Small intestine (tissue), 7 donors: ENCODE measurements around the gene NUDT14. TPM values are rescaled to one million over a fixed set of nuclear protein-coding genes. Genes with fewer than 3 reads are reported as not detected.

Experiments used
- DNase-seq, 2 donors: peaks; one replicate each; pipeline versions ENCODE4 v3.0.0 to v3.0.0-alpha.2; 2013
- FAIRE-seq: peaks from 2 replicates; lab custom pipeline; 2012; peaks lifted over from hg19 to GRCh38; lab: Jason Lieb, UNC
- H3K27ac ChIP-seq, 3 donors: one replicate each; pipeline ENCODE4 v1.5.1; 2013; ENCODE audit warnings: low read length in 2 of 3, mild to moderate bottlenecking in 2 of 3, control low read depth in 1 of 3, inconsistent platforms in 1 of 3, low read depth in 1 of 3, moderate library complexity in 1 of 3
- H3K27me3 ChIP-seq, 3 donors: one replicate each; pipeline ENCODE4 v1.6.1; 2013; ENCODE audit warnings: low read length in 3 of 3, inconsistent platforms in 1 of 3; ENCODE audit not compliant: control insufficient read depth in 3 of 3, insufficient read depth in 3 of 3
- H3K36me3 ChIP-seq, 3 donors: one replicate each; pipeline ENCODE4 v1.6.1; 2013; ENCODE audit warnings: low read length in 3 of 3, inconsistent platforms in 1 of 3, low read depth in 1 of 3, mild to moderate bottlenecking in 1 of 3, moderate library complexity in 1 of 3; ENCODE audit not compliant: control insufficient read depth in 3 of 3, insufficient read depth in 2 of 3
- H3K4me1 ChIP-seq, 3 donors: one replicate each; pipeline ENCODE4 v1.6.1; 2013; ENCODE audit warnings: low read length in 2 of 3, inconsistent platforms in 1 of 3, low read depth in 1 of 3, mild to moderate bottlenecking in 1 of 3, moderate library complexity in 1 of 3; ENCODE audit not compliant: control insufficient read depth in 3 of 3, insufficient read depth in 2 of 3
- H3K4me3 ChIP-seq, 3 donors: one replicate each; pipeline ENCODE4 v1.5.1; 2013; ENCODE audit warnings: low read length in 3 of 3, control low read depth in 1 of 3, inconsistent platforms in 1 of 3, low read depth in 1 of 3, mild to moderate bottlenecking in 1 of 3, moderate library complexity in 1 of 3
- H3K9me3 ChIP-seq, 2 donors: one replicate each; pipeline ENCODE4 v1.6.1; 2013; ENCODE audit warnings: low read depth in 1 of 2, low read length in 1 of 2; ENCODE audit not compliant: control insufficient read depth in 2 of 2, insufficient read depth in 1 of 2
- WGBS, 3 donors: extraction: QIAGEN DNeasy Blood & Tissue Kit; methylation state at CpG; one replicate each; pipeline ENCODE4 v1.1.7; 2013; 5-methylcytosine and 5-hydroxymethylcytosine counted together
- polyA plus RNA-seq, 4 donors: library from polyadenylated mRNA; stranded (reverse) in 3 of 4; unstranded in 1 of 4; fragments of 200-250 nt in 3 of 4; fragments of 120-200 nt in 1 of 4; gene quantifications; one replicate each; pipeline versions ENCODE4 v1.2.1 to v1.2.3, GENCODE V29; 2013
- donor health status: healthy with polysubstance abuse.
- donor health status: control.
- donor health status: control.
- donor health status: Bipolar disorder and iron deficiency.
- donor health status: healthy.

NUDT14 gene
- polyA plus RNA-seq, 4 donors, result 25.9 to 68.1 (median 51.7) TPM

- WGBS, 3 donors, result 92 to 93% (median 93%) methylated on average over 29 to 30 of the region's 30 CpGs
These were observed 29.3 kb upstream of the NUDT14 start for GRCh38 chr14:105210266-105211025.

GRCh38 chr14:105209646-105210045 is 28.5 kb upstream of the NUDT14 start:
- no peaks in the 10 kb centered on the region for H3K9me3 ChIP-seq
- peaks cover 0 to 2% (median 0%) of the 10 kb centered on the region in 3 donors for H3K4me1 ChIP-seq
- H3K4me3 ChIP-seq, result no peak overlapping the region
- H3K27ac ChIP-seq, result no peak overlapping the region
- peaks cover 10 to 59% (median 15%) of the 10 kb centered on the region in 3 donors for H3K36me3 ChIP-seq
- 92 to 93% (median 93%) methylated on average over 15 to 16 of the region's 16 CpGs for WGBS, 3 donors
- FAIRE-seq (no peak), DNase-seq (no peak)
- no peaks in the 10 kb centered on the region for H3K27me3 ChIP-seq

More at GRCh38 chr14:105210266-105211025, 29.3 kb upstream of the NUDT14 start:
- Histone ChIP-seq H3K9me3 (no peaks in the 10 kb centered on the region), H3K27ac (no peak overlapping the region), H3K4me3 (no peak overlapping the region), H3K27me3 (no peaks in the 10 kb centered on the region), H3K4me1 (peaks cover 0 to under 1% (median 0%) of the 10 kb centered on the region in 3 donors), H3K36me3 (peaks cover 10 to 62% (median 15%) of the 10 kb centered on the region in 3 donors)
- DNase-seq, result no peak
- FAIRE-seq, result no peak

DNA sequence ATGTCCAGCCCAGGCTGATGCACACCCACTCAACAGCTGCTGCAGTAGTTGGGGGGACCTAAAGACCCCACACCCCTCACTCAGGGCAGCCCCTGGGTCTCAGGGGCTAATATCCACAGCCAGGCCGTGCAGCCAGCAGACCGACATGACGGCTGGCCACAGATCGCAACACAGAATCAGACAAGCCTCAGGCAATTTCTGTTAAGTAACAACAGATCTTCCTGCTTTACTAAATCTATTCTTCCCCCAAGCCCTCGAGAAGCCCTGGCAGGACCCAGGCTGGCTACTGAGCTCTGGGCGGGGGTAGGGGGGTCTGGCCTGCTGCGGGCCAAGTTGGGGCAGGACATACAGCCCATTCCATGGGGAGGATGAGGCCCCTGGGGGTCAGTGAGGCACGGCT is 28.0 kb upstream of the NUDT14 start:
- FAIRE-seq, result no peak
- H3K27ac ChIP-seq, result no peak overlapping the region
- no peaks in the 10 kb centered on the region for H3K27me3 ChIP-seq
- no peak overlapping the region for H3K4me3 ChIP-seq
- H3K36me3 ChIP-seq, result peaks cover 10 to 53% (median 15%) of the 10 kb centered on the region in 3 donors
- DNase-seq, result no peak
- H3K4me1 ChIP-seq, result peaks cover 0 to 2% (median 0%) of the 10 kb centered on the region in 3 donors
- 93 to 96% (median 93%) methylated on average over 8 of the region's 8 CpGs for WGBS, 3 donors
- no peaks in the 10 kb centered on the region for H3K9me3 ChIP-seq

- H3K4me1 ChIP-seq, result peaks cover 0 to 2% (median 0%) of the 10 kb centered on the region in 3 donors
- no peaks in the 10 kb centered on the region for H3K9me3 ChIP-seq
- no peak overlapping the region for H3K27ac ChIP-seq
- FAIRE-seq (no peak), DNase-seq (no peak)
- WGBS, 3 donors, result 88 to 90% (median 89%) methylated on average over 12 of the region's 12 CpGs
- peaks cover 10 to 49% (median 15%) of the 10 kb centered on the region in 3 donors for H3K36me3 ChIP-seq
- H3K4me3 ChIP-seq, result no peak overlapping the region
- no peaks in the 10 kb centered on the region for H3K27me3 ChIP-seq
These were observed 27.6 kb upstream of the NUDT14 start for GRCh38 chr14:105208738-105209075.

DNA sequence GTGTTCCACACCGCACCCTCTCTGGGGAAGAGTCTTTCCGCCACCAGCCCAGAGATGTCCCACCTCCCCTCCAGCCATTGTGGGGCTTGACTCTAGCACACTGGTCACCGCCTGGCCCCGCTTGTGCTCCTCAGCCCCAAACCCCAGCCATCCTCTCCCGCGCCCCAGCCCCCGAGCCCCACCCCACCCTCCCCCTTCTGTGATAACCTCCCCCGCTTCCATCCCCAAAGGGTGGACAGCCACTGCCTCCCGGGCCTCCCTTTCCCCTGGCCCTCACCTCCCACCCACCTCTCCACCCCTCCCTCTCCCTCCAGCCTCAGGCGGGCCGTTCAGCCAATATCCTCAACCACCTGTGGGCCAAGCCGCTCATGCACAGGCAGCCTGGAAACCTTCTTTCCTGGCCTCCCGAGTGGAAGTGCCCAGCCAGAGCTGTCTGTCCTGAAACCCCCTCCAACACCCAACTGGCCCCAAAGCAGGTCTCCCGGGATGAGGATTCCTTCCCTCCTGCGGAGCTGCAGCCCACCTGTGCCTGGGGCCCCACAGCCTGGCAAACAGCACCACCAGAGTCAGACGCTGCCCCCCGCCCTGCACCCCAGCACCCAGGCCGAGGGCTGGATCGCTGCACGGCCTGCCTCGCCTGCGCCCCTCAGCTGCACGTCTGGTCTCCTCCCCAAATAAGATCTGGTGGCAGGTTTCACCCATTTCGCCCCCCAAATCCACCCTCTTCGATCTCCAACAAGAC is 27.1 kb upstream of the NUDT14 start:
- DNase-seq (no peak), FAIRE-seq (no peak)
- Histone ChIP-seq H3K27me3 (peaks cover 0 to 2% (median 0%) of the 10 kb centered on the region in 3 donors), H3K9me3 (no peaks in the 10 kb centered on the region), H3K27ac (no peak overlapping the region), H3K4me3 (no peak overlapping the region), H3K4me1 (peaks cover 0 to 2% (median 0%) of the 10 kb centered on the region in 3 donors), H3K36me3 (peaks cover 10 to 44% (median 13%) of the 10 kb centered on the region in 3 donors)
- WGBS, 3 donors, result 88 to 91% (median 90%) methylated on average over 22 to 25 of the region's 25 CpGs

DNA sequence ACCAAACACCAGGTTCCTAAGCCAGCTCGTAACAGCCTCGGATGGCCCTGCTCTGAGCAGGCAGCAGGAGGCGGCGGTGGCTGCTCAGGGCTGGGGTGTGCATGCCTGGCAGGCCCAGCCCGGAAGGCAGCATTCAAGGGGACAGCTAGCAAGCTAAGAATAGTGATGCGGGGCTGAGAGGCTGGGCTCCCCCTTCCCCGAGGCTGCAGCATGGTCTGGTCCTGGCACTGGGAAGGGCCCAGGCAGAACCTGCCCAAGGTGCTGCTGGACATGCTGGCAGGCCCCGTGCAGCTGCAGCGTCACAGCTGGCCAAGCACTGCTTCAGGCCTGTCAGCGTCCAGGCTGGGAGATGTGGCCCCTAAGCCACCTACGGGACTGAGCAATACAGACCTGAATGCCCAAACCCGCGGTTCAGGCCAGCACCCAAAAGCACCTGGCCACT is 26.4 kb upstream of the NUDT14 start:
- H3K36me3 ChIP-seq, result peaks cover 7 to 37% (median 8%) of the 10 kb centered on the region in 3 donors
- H3K27me3 ChIP-seq, result peaks cover 0 to 3% (median 0%) of the 10 kb centered on the region in 3 donors
- H3K9me3 ChIP-seq, result no peaks in the 10 kb centered on the region
- DNase-seq, result no peak
- FAIRE-seq, result no peak
- no peak overlapping the region for H3K27ac ChIP-seq
- peaks cover 0 to 2% (median 0%) of the 10 kb centered on the region in 3 donors for H3K4me1 ChIP-seq
- 60 to 75% (median 66%) methylated on average over 13 of the region's 13 CpGs for WGBS, 3 donors
- H3K4me3 ChIP-seq, result no peak overlapping the region

DNA sequence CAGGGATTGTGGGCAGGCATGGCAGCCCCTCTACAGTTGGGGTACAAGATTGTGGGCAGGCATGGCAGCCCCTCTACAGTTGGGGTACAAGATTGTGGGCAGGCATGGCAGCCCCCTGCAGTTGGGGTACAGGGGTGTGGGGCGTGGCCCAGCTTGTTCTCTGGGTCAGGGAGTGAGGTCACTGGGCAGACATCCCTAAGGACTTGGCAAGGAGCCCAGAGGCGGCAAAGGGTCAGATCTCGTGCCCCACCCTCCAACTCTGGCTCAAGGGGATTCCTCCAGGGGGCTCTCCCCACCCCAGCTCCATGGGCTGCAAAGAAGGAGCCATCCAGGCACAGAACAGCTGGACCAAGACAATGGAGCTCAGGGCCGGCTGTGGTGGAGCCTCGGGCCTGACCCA is 25.8 kb upstream of the NUDT14 start:
- no peak overlapping the region for H3K4me3 ChIP-seq
- peaks cover 0 to 2% (median 0%) of the 10 kb centered on the region in 3 donors for H3K4me1 ChIP-seq
- no peaks in the 10 kb centered on the region for H3K9me3 ChIP-seq
- H3K27me3 ChIP-seq, result peaks cover 0 to 9% (median 0%) of the 10 kb centered on the region in 3 donors
- H3K36me3 ChIP-seq, result peaks cover 5 to 31% (median 8%) of the 10 kb centered on the region in 3 donors
- no peak for FAIRE-seq
- no peak overlapping the region for H3K27ac ChIP-seq
- 26 to 43% (median 36%) methylated on average over 5 of the region's 5 CpGs for WGBS, 3 donors
- no peak for DNase-seq

GRCh38 chr14:105205673-105206208 is 24.6 kb upstream of the NUDT14 start:
- FAIRE-seq, result no peak
- no peak for DNase-seq
- H3K4me1 ChIP-seq, result peaks cover 0 to 2% (median 0%) of the 10 kb centered on the region in 3 donors
- H3K4me3 ChIP-seq, result no peak overlapping the region
- 26 to 48% (median 38%) methylated on average over 7 to 12 of the region's 12 CpGs for WGBS, 3 donors
- peaks cover 5 to 20% (median 8%) of the 10 kb centered on the region in 3 donors for H3K36me3 ChIP-seq
- no peaks in the 10 kb centered on the region for H3K9me3 ChIP-seq
- H3K27me3 ChIP-seq, result peaks cover 0 to 20% (median 6%) of the 10 kb centered on the region in 3 donors
- H3K27ac ChIP-seq, result no peak overlapping the region
